WTC11 (cell line): ENCODE measurements around the gene ZNF577. TPM values are rescaled to one million over a fixed set of nuclear protein-coding genes. Genes with fewer than 3 reads are reported as not detected.

Source experiments
- ATAC-seq: fragments of 200-7000 bp; cut with Tn5 transposase; 2 replicates; pipeline ENCODE4 v1.10.0; 2021; ENCODE audit warnings: mild to moderate bottlenecking, moderate library complexity
- CTCF ChIA-PET: fragments of 300-600 bp; sonication (Branson Sonifier 250); formaldehyde crosslinking; loops from one replicate; lab custom pipeline; 2021; ENCODE audit warnings: antibody characterized with exemption; lab: Charles Lee
- POLR2A ChIA-PET: fragments of 350-600 bp; sonication (Branson Sonifier 250); formaldehyde crosslinking; loops from one replicate; lab custom pipeline; 2021; ENCODE audit warnings: antibody characterized with exemption; lab: Charles Lee
- DNase-seq: peaks from one replicate; pipeline ENCODE4 v3.0.0; 2021; ENCODE audit warnings: low spot score
- H3K27ac Mint-ChIP-seq: 2 replicates; pipeline ENCODE4 v1.8.0; 2021; ENCODE audit warnings: mixed read lengths
- H3K27me3 Mint-ChIP-seq: 2 replicates; pipeline ENCODE4 v1.8.0; 2021; ENCODE audit warnings: low read depth, mild to moderate bottlenecking, moderate library complexity, mixed read lengths
- H3K36me3 Mint-ChIP-seq: 2 replicates; pipeline ENCODE4 v1.8.0; 2021; ENCODE audit warnings: mixed read lengths
- H3K4me1 Mint-ChIP-seq: 2 replicates; pipeline ENCODE4 v1.8.0; 2022; ENCODE audit warnings: mixed read lengths
- H3K4me3 Mint-ChIP-seq: 2 replicates; pipeline ENCODE4 v1.8.0; 2021; ENCODE audit warnings: mild to moderate bottlenecking, moderate library complexity, mixed read lengths
- H3K9me3 Mint-ChIP-seq: 2 replicates; pipeline ENCODE4 v1.8.0; 2021; ENCODE audit warnings: mixed read lengths
- KAT7 ChIP-seq: sonication (generic); formaldehyde crosslinking; IDR thresholded peaks from 2 replicates; pipeline ENCODE4 v1.8.1; 2023; ENCODE audit warnings: missing genetic modification reagents, mild to moderate bottlenecking, borderline replicate concordance
- NFATC4 ChIP-seq: fragments of 250-450 bp; sonication (Bioruptor Pico); IDR thresholded peaks from 2 replicates; pipeline ENCODE4 v1.9.0; 2021; ENCODE audit warnings: mild to moderate bottlenecking
- PRRX2 ChIP-seq: fragments of 250-450 bp; sonication (Bioruptor Pico); IDR thresholded peaks from 2 replicates; pipeline ENCODE4 v1.8.0; 2021; ENCODE audit warnings: mild to moderate bottlenecking
- SMAD3 ChIP-seq: sonication (generic); formaldehyde crosslinking; IDR thresholded peaks from 2 replicates; pipeline ENCODE4 v1.8.0; 2022; ENCODE audit warnings: missing genetic modification reagents, mild to moderate bottlenecking, borderline replicate concordance
- TP53 ChIP-seq: sonication (generic); formaldehyde crosslinking; IDR thresholded peaks from 2 replicates; pipeline ENCODE4 v1.8.1; 2023; ENCODE audit warnings: mild to moderate bottlenecking, missing genetic modification reagents
- ZBTB21 ChIP-seq: sonication (generic); formaldehyde crosslinking; IDR thresholded peaks from 2 replicates; pipeline ENCODE4 v1.8.1; 2023; ENCODE audit warnings: mild to moderate bottlenecking, missing genetic modification reagents, borderline replicate concordance
- ZNF263 ChIP-seq: sonication (generic); formaldehyde crosslinking; IDR thresholded peaks from 2 replicates; pipeline ENCODE4 v1.8.1; 2022; ENCODE audit warnings: low read depth, mild to moderate bottlenecking, moderate library complexity, missing genetic modification reagents
- ZNF396 ChIP-seq: fragments of 250-450 bp; sonication (Bioruptor Pico); IDR thresholded peaks from 2 replicates; pipeline ENCODE4 v1.8.0; 2021; ENCODE audit warnings: mild to moderate bottlenecking, moderate library complexity, borderline replicate concordance
- total RNA-seq: library from RNA; stranded (reverse); gene quantifications from 3 replicates; pipeline ENCODE4 v1.2.3, GENCODE V29; 2021
- TF ChIP-seq, protein P1 (sequence below): fragments of 250-450 bp; sonication (Bioruptor Pico); IDR thresholded peaks from 2 replicates; pipeline ENCODE4 v1.8.0; 2021; ENCODE audit warnings: mild to moderate bottlenecking
- TF ChIP-seq, protein P2 (sequence below): sonication (generic); formaldehyde crosslinking; IDR thresholded peaks from 2 replicates; pipeline ENCODE4 v1.8.0; 2023; ENCODE audit warnings: missing genetic modification reagents
- TF ChIP-seq, protein P3 (sequence below): sonication (generic); formaldehyde crosslinking; IDR thresholded peaks from 2 replicates; pipeline ENCODE4 v1.8.1; 2023; ENCODE audit warnings: mild to moderate bottlenecking, missing genetic modification reagents, borderline replicate concordance
- TF ChIP-seq, protein P4 (sequence below): sonication (generic); formaldehyde crosslinking; IDR thresholded peaks from 2 replicates; pipeline ENCODE4 v1.8.1; 2023; ENCODE audit warnings: mild to moderate bottlenecking, missing genetic modification reagents
- TF ChIP-seq, protein P5 (sequence below): sonication (generic); formaldehyde crosslinking; IDR thresholded peaks from 2 replicates; pipeline ENCODE4 v1.8.0; 2022; ENCODE audit warnings: mild to moderate bottlenecking, missing genetic modification reagents
- TF ChIP-seq, protein P6 (sequence below): fragments of 250-450 bp; sonication (Bioruptor Pico); IDR thresholded peaks from 2 replicates; pipeline ENCODE4 v1.9.0; 2021; ENCODE audit warnings: mild to moderate bottlenecking, borderline replicate concordance
- TF ChIP-seq, protein P7 (sequence below): sonication (generic); formaldehyde crosslinking; IDR thresholded peaks from 2 replicates; pipeline ENCODE4 v1.8.1; 2023; ENCODE audit warnings: mild to moderate bottlenecking, missing genetic modification reagents, moderate library complexity
- TF ChIP-seq, protein P8 (sequence below): sonication (generic); formaldehyde crosslinking; IDR thresholded peaks from 2 replicates; pipeline ENCODE4 v1.8.1; 2023; ENCODE audit warnings: mild to moderate bottlenecking, missing genetic modification reagents

ZNF577 gene
- total RNA-seq, 1 experiment from 2014 or later, result 45.2 TPM

DNA sequence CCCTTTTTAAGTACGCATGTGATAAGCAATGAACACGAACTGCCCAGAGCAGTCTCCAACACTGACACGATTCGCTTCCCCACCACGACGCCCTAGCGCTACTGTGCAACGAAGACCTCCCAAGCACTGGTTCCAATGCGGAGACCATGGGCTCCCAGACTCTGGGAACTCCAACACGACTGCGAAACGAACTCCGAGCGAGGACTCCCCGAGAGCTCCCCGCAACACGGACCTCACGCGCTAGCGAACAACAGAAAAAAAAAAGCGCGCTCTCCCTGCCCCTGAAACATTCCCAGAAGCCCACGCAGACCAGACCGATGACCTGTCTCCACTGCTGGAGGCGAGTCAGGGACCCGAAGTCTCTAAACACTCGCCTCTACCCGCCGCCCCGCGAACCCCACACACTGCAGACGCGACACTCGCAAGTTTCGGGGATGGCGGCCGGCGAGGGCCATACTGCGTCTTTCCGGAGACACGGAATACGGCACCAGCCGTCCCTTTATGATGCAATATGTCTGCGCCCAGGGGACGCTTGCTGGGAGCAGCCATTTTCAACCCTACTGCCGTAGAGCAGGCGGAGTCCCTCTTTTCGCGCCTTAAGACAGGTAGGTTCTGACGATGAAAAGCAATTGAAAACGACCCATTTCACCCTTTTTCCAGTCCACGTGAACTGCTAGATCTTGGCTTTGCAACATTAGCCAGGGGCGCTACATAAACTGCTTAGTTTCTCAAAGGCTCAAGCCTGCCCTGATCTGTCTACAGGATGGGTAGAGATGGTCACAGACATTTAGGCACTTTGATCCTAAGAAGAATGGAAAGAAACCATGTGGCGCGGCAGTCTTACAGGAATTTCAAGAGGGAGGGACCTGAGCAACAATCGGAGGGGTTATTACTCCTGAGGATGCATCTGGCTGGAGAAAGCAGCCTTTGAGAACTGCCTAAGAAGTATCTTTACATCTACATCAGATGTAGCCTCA, at the start of gene ZNF577 (continued):
- TF ChIP-seq, protein P1, sequence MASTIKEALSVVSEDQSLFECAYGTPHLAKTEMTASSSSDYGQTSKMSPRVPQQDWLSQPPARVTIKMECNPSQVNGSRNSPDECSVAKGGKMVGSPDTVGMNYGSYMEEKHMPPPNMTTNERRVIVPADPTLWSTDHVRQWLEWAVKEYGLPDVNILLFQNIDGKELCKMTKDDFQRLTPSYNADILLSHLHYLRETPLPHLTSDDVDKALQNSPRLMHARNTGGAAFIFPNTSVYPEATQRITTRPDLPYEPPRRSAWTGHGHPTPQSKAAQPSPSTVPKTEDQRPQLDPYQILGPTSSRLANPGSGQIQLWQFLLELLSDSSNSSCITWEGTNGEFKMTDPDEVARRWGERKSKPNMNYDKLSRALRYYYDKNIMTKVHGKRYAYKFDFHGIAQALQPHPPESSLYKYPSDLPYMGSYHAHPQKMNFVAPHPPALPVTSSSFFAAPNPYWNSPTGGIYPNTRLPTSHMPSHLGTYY (CRISPR knock-in tag), result peak; percentile 88; the same call in 1 of the 2 replicates
- TF ChIP-seq, protein P2, sequence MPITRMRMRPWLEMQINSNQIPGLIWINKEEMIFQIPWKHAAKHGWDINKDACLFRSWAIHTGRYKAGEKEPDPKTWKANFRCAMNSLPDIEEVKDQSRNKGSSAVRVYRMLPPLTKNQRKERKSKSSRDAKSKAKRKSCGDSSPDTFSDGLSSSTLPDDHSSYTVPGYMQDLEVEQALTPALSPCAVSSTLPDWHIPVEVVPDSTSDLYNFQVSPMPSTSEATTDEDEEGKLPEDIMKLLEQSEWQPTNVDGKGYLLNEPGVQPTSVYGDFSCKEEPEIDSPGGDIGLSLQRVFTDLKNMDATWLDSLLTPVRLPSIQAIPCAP (CRISPR knock-in tag), result no peak
- TF ChIP-seq ZNF263 (no peak), TP53 (0 out of 2 replicates have a peak, but pooled peaks have one; percentile 23), ZBTB21 (CRISPR knock-in tag) (no peak), PRRX2 (CRISPR knock-in tag) (0 out of 2 replicates have a peak, but pooled peaks have one; percentile 71), SMAD3 (CRISPR knock-in tag) (no peak), NFATC4 (CRISPR knock-in tag) (peak; percentile 31)
- TF ChIP-seq, protein P3, sequence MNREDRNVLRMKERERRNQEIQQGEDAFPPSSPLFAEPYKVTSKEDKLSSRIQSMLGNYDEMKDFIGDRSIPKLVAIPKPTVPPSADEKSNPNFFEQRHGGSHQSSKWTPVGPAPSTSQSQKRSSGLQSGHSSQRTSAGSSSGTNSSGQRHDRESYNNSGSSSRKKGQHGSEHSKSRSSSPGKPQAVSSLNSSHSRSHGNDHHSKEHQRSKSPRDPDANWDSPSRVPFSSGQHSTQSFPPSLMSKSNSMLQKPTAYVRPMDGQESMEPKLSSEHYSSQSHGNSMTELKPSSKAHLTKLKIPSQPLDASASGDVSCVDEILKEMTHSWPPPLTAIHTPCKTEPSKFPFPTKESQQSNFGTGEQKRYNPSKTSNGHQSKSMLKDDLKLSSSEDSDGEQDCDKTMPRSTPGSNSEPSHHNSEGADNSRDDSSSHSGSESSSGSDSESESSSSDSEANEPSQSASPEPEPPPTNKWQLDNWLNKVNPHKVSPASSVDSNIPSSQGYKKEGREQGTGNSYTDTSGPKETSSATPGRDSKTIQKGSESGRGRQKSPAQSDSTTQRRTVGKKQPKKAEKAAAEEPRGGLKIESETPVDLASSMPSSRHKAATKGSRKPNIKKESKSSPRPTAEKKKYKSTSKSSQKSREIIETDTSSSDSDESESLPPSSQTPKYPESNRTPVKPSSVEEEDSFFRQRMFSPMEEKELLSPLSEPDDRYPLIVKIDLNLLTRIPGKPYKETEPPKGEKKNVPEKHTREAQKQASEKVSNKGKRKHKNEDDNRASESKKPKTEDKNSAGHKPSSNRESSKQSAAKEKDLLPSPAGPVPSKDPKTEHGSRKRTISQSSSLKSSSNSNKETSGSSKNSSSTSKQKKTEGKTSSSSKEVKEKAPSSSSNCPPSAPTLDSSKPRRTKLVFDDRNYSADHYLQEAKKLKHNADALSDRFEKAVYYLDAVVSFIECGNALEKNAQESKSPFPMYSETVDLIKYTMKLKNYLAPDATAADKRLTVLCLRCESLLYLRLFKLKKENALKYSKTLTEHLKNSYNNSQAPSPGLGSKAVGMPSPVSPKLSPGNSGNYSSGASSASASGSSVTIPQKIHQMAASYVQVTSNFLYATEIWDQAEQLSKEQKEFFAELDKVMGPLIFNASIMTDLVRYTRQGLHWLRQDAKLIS (CRISPR knock-in tag), result peak; percentile 92
- TF ChIP-seq, protein P4, sequence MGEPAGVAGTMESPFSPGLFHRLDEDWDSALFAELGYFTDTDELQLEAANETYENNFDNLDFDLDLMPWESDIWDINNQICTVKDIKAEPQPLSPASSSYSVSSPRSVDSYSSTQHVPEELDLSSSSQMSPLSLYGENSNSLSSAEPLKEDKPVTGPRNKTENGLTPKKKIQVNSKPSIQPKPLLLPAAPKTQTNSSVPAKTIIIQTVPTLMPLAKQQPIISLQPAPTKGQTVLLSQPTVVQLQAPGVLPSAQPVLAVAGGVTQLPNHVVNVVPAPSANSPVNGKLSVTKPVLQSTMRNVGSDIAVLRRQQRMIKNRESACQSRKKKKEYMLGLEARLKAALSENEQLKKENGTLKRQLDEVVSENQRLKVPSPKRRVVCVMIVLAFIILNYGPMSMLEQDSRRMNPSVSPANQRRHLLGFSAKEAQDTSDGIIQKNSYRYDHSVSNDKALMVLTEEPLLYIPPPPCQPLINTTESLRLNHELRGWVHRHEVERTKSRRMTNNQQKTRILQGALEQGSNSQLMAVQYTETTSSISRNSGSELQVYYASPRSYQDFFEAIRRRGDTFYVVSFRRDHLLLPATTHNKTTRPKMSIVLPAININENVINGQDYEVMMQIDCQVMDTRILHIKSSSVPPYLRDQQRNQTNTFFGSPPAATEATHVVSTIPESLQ (CRISPR knock-in tag), result no peak
- TF ChIP-seq, protein P5, sequence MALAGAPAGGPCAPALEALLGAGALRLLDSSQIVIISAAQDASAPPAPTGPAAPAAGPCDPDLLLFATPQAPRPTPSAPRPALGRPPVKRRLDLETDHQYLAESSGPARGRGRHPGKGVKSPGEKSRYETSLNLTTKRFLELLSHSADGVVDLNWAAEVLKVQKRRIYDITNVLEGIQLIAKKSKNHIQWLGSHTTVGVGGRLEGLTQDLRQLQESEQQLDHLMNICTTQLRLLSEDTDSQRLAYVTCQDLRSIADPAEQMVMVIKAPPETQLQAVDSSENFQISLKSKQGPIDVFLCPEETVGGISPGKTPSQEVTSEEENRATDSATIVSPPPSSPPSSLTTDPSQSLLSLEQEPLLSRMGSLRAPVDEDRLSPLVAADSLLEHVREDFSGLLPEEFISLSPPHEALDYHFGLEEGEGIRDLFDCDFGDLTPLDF (CRISPR knock-in tag), result no peak

DNA sequence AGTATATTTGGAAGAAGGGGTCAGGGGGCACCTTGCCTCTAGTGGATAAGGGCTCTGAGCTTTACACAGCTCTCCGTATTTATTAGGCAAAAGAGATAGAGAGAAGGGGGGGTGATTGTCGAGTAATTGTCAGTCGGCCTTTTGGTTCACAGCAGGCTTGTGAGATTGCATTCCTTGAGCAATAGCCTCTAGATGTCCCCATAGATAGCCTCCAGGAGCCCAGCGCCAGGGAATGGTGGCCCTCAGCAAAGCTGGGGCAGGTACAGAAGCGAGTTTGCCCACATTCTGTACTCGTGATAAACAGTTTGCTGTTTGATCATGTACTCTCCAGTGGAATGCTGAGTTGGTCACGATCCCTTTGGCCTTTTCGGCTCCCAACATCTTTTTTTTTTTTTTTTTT, 44.2 kb upstream of the ZNF577 start:
- peaks cover 21% of the 10 kb centered on the region for H3K4me1 Mint-ChIP-seq
- no peak overlapping the region for H3K4me3 Mint-ChIP-seq
- ChIA-PET CTCF (interaction anchor here (0.6 to 0.7 kb wide), 3 partner anchors 24 to 518 kb away, joined by 3 to 5 read pairs (median 3); partner anchors contain the start of gene ZNF616), POLR2A (no interaction called here)
- H3K27me3 Mint-ChIP-seq, result no peaks in the 10 kb centered on the region
- DNase-seq (no peak), ATAC-seq (0 out of 2 replicates have a peak, but pooled peaks have one; percentile 8)
- H3K36me3 Mint-ChIP-seq, result peaks cover 79% of the 10 kb centered on the region
- H3K9me3 Mint-ChIP-seq, result no peaks in the 10 kb centered on the region; the same call in 1 of the 2 replicates
- peak overlapping the region; percentile 36 for H3K27ac Mint-ChIP-seq
- TF ChIP-seq, protein P6, sequence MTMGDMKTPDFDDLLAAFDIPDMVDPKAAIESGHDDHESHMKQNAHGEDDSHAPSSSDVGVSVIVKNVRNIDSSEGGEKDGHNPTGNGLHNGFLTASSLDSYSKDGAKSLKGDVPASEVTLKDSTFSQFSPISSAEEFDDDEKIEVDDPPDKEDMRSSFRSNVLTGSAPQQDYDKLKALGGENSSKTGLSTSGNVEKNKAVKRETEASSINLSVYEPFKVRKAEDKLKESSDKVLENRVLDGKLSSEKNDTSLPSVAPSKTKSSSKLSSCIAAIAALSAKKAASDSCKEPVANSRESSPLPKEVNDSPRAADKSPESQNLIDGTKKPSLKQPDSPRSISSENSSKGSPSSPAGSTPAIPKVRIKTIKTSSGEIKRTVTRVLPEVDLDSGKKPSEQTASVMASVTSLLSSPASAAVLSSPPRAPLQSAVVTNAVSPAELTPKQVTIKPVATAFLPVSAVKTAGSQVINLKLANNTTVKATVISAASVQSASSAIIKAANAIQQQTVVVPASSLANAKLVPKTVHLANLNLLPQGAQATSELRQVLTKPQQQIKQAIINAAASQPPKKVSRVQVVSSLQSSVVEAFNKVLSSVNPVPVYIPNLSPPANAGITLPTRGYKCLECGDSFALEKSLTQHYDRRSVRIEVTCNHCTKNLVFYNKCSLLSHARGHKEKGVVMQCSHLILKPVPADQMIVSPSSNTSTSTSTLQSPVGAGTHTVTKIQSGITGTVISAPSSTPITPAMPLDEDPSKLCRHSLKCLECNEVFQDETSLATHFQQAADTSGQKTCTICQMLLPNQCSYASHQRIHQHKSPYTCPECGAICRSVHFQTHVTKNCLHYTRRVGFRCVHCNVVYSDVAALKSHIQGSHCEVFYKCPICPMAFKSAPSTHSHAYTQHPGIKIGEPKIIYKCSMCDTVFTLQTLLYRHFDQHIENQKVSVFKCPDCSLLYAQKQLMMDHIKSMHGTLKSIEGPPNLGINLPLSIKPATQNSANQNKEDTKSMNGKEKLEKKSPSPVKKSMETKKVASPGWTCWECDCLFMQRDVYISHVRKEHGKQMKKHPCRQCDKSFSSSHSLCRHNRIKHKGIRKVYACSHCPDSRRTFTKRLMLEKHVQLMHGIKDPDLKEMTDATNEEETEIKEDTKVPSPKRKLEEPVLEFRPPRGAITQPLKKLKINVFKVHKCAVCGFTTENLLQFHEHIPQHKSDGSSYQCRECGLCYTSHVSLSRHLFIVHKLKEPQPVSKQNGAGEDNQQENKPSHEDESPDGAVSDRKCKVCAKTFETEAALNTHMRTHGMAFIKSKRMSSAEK (CRISPR knock-in tag), result no peak
- TF ChIP-seq, protein P7, sequence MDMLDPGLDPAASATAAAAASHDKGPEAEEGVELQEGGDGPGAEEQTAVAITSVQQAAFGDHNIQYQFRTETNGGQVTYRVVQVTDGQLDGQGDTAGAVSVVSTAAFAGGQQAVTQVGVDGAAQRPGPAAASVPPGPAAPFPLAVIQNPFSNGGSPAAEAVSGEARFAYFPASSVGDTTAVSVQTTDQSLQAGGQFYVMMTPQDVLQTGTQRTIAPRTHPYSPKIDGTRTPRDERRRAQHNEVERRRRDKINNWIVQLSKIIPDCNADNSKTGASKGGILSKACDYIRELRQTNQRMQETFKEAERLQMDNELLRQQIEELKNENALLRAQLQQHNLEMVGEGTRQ (CRISPR knock-in tag), result no peak
- TF ChIP-seq KAT7 (CRISPR knock-in tag) (no peak), ZNF396 (CRISPR knock-in tag) (no peak)
- TF ChIP-seq, protein P8, sequence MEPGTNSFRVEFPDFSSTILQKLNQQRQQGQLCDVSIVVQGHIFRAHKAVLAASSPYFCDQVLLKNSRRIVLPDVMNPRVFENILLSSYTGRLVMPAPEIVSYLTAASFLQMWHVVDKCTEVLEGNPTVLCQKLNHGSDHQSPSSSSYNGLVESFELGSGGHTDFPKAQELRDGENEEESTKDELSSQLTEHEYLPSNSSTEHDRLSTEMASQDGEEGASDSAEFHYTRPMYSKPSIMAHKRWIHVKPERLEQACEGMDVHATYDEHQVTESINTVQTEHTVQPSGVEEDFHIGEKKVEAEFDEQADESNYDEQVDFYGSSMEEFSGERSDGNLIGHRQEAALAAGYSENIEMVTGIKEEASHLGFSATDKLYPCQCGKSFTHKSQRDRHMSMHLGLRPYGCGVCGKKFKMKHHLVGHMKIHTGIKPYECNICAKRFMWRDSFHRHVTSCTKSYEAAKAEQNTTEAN (CRISPR knock-in tag), result no peak
